ENCODE results near the gene PLSCR1.

Gene PLSCR1

GRCh38 chr3:146589899-146590508 lies 45.6 kb upstream of the PLSCR1 start:
- no peak for TF ChIP-seq TSHZ2 (CRISPR knock-in tag; IDR thresholded peaks at IDR 0.05)
- peak; percentile 66; the same call in 2 of the 3 replicates for ATAC-seq

DNA sequence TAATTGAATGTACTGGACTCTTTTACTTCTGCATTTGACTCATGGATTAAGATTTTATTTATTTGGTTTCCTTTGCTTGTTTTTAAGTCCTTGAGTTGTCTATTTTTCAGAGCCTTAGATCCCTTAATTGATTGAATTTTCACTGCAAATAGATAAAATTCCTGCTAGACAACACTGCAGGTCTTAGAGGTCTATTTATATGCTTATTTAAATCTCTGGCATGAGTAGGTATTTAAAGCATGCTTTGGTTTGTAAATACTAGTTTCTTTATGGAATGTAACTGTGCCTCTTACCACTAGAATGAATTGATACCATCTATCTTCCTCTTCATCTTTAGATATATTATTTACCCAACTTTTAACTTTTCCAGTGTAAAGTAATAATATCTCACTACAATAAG lies 40.7 kb upstream of the PLSCR1 start:
- TF ChIP-seq ZNF8 (CRISPR knock-in tag; IDR thresholded peaks at IDR 0.05) (no peak), TCF4 (CRISPR knock-in tag; IDR thresholded peaks at IDR 0.05; ENCODE audit: borderline replicate concordance) (no peak), SNAI2 (CRISPR knock-in tag; IDR thresholded peaks at IDR 0.05) (no peak), RARB (CRISPR knock-in tag; IDR thresholded peaks at IDR 0.05) (no peak), TOX (CRISPR knock-in tag; IDR thresholded peaks at IDR 0.05; ENCODE audit: borderline replicate concordance) (no peak)

DNA sequence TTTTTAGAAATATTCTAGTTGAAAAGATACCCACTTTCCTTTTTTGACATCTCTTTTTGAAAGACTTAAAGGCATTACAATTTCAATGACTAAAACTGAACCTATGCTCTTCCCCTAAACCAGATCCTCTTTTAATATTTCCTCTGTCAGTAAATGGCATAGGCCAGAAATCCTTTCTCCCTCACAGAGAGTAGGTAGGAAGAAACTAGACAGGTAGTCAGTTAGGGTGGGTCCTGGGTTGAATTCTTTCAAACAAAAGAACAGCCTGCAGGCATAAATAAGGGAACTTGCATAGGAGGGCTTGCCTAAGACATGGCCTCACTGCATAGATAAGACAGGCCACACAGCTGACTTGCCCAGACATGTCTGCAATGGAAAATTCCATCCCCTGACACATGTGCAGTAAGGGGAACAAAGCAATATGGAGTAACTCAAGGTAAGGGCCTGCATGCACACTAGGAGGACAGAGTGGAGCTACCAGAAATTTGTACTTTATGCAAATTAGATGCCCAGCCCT lies 37.6 kb upstream of the PLSCR1 start:
- ATAC-seq: no peak
- TF ChIP-seq PATZ1 (CRISPR knock-in tag; IDR thresholded peaks at IDR 0.05; ENCODE audit: borderline replicate concordance): no peak
- TF ChIP-seq BACH2 (CRISPR knock-in tag; IDR thresholded peaks at IDR 0.05; ENCODE audit: borderline replicate concordance): no peak
- no peak for TF ChIP-seq RARB (CRISPR knock-in tag; IDR thresholded peaks at IDR 0.05)
- no peak for TF ChIP-seq ISL1 (CRISPR knock-in tag; IDR thresholded peaks at IDR 0.05)
- TF ChIP-seq ESRRG (CRISPR knock-in tag; IDR thresholded peaks at IDR 0.05): no peak
- no peak for TF ChIP-seq POU6F1 (CRISPR knock-in tag; IDR thresholded peaks at IDR 0.05; ENCODE audit: borderline replicate concordance, low read depth)

More for the DNA sequence above, 40.7 kb upstream of the PLSCR1 start:
- ATAC-seq: no peak

DNA sequence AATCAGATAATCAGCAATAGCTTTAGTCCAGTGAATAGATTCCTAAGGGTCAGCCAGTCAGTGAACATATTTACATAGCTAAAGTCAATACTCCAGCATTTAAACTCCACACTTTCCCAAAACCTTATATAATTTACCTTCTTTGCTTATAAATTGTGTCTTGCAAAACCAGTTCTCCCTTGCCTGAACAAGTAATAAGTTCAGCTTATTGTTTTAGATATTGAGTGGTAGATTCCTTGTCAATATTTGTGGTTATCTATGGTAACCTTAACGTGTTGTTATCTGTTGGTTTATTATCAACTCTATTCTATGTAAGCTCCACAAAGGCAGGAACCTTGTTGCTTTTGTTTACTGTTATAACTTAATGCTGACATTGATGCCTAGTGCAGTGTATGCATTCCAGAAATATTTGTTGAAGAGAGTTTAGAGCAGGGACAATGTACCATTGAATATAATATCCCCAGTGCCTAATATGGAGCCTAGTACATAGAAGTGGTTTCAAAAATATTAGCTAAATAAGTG lies 36.7 kb upstream of the PLSCR1 start:
- no peak for ATAC-seq
- no peak for TF ChIP-seq ARNTL (CRISPR knock-in tag; IDR thresholded peaks at IDR 0.05; ENCODE audit: borderline replicate concordance, low read depth)

- peak; percentile 83 for ATAC-seq
- TF ChIP-seq OSR1 (CRISPR knock-in tag; IDR thresholded peaks at IDR 0.05): no peak
- no peak for TF ChIP-seq CSDC2 (CRISPR knock-in tag; IDR thresholded peaks at IDR 0.05)
- TF ChIP-seq PATZ1 (CRISPR knock-in tag; IDR thresholded peaks at IDR 0.05; ENCODE audit: borderline replicate concordance): no peak
- TF ChIP-seq ZFP3 (CRISPR knock-in tag; IDR thresholded peaks at IDR 0.05): no peak
- no peak for TF ChIP-seq TSHZ2 (CRISPR knock-in tag; IDR thresholded peaks at IDR 0.05)
- no peak for TF ChIP-seq RARB (CRISPR knock-in tag; IDR thresholded peaks at IDR 0.05)
- TF ChIP-seq, protein P1, sequence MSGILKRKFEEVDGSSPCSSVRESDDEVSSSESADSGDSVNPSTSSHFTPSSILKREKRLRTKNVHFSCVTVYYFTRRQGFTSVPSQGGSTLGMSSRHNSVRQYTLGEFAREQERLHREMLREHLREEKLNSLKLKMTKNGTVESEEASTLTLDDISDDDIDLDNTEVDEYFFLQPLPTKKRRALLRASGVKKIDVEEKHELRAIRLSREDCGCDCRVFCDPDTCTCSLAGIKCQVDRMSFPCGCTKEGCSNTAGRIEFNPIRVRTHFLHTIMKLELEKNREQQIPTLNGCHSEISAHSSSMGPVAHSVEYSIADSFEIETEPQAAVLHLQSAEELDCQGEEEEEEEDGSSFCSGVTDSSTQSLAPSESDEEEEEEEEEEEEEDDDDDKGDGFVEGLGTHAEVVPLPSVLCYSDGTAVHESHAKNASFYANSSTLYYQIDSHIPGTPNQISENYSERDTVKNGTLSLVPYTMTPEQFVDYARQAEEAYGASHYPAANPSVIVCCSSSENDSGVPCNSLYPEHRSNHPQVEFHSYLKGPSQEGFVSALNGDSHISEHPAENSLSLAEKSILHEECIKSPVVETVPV (CRISPR knock-in tag; IDR thresholded peaks at IDR 0.05): no peak
- no peak for TF ChIP-seq GLIS3 (CRISPR knock-in tag; IDR thresholded peaks at IDR 0.05)
- no peak for TF ChIP-seq ZC3H10 (CRISPR knock-in tag; IDR thresholded peaks at IDR 0.05)
- no peak for TF ChIP-seq BACH2 (CRISPR knock-in tag; IDR thresholded peaks at IDR 0.05; ENCODE audit: borderline replicate concordance)
- TF ChIP-seq ZNF565 (CRISPR knock-in tag; conservative IDR thresholded peaks at IDR 0.05; ENCODE audit: low read depth): no peak
- no peak for TF ChIP-seq PPARA (CRISPR knock-in tag; IDR thresholded peaks at IDR 0.05; ENCODE audit: borderline replicate concordance)
- no peak for TF ChIP-seq TCF4 (CRISPR knock-in tag; IDR thresholded peaks at IDR 0.05; ENCODE audit: borderline replicate concordance)
- no peak for TF ChIP-seq ZNF8 (CRISPR knock-in tag; IDR thresholded peaks at IDR 0.05)
- TF ChIP-seq ISL1 (CRISPR knock-in tag; IDR thresholded peaks at IDR 0.05): no peak
Observed at GRCh38 chr3:146577662-146578061, 33.3 kb upstream of the PLSCR1 start.
